Uterus (tissue), 2 donors: ENCODE measurements around the gene MUCL1.

Experiments
- CTCF ChIP-seq, 4 experiments: fragments of 200-600 bp in 2 of 4; fragments of 450-650 bp in 2 of 4; sonication (generic) in 2 of 4; IDR thresholded peaks; one replicate each; pipeline ENCODE4 v1.5.1; 2016 to 2019; ENCODE audit warnings: antibody characterized with exemption in 4 of 4, mild to moderate bottlenecking in 2 of 4, moderate library complexity in 1 of 4
- POLR2A ChIP-seq, 2 donors: fragments of 450-650 bp; IDR thresholded peaks; one replicate each; pipeline ENCODE4 v1.6.1; 2016; ENCODE audit warnings: antibody characterized with exemption in 2 of 2, mild to moderate bottlenecking in 1 of 2, moderate library complexity in 1 of 2

- TF ChIP-seq CTCF (IDR thresholded peaks at IDR 0.05) (no peak), POLR2A (IDR thresholded peaks at IDR 0.05) (no peak)
Measured at GRCh38 chr12:54824402-54824801, 29.9 kb upstream of the MUCL1 start.
